HG03095 (cell line): ENCODE results near the gene FBXL12.
"Not testable (repeated sequence)": the region's sequence is repeated elsewhere in the genome, so short reads cannot be mapped to it uniquely, and the experiment has no call there.

Experiments
- ATAC-seq: cut with Tn5 transposase; IDR thresholded peaks from one replicate; pipeline ENCODE4 v1.9.1; 2021; ENCODE audit warnings: moderate library complexity; ENCODE audit not compliant: unreplicated experiment

The FBXL12 gene

GRCh38 chr19:9818734-9819595, at the start of gene FBXL12:
Gene FBXL12 (minus strand): TSS chr19:9819079. CDS start chr19:9818813, 266 bp downstream.
- peak; percentile 79 for ATAC-seq

GRCh38 chr19:9865732-9866501, 47.0 kb upstream of the FBXL12 start:
- ATAC-seq = no peak

- ATAC-seq = no peak
Observed at GRCh38 chr19:9863759-9864158, 44.9 kb upstream of the FBXL12 start.

- ATAC-seq = no peak
Observed at GRCh38 chr19:9862938-9863337, 44.1 kb upstream of the FBXL12 start.

- ATAC-seq = no peak
Observed at GRCh38 chr19:9861503-9861902, 42.6 kb upstream of the FBXL12 start.

- ATAC-seq = no peak
Observed at GRCh38 chr19:9860407-9860806, 41.5 kb upstream of the FBXL12 start.

GRCh38 chr19:9858766-9859165, 39.9 kb upstream of the FBXL12 start:
- ATAC-seq = no peak

GRCh38 chr19:9857920-9858746, 39.3 kb upstream of the FBXL12 start:
- no peak for ATAC-seq

- no peak for ATAC-seq
Observed at GRCh38 chr19:9857076-9857721, 38.3 kb upstream of the FBXL12 start.

- no peak for ATAC-seq
Observed at GRCh38 chr19:9856609-9857008, 37.7 kb upstream of the FBXL12 start.

GRCh38 chr19:9854282-9854846, 35.5 kb upstream of the FBXL12 start:
- ATAC-seq = no peak

- no peak for ATAC-seq
Observed at GRCh38 chr19:9850235-9850959, 31.5 kb upstream of the FBXL12 start.

GRCh38 chr19:9849791-9850190, 30.9 kb upstream of the FBXL12 start:
- ATAC-seq = no peak

- ATAC-seq = no peak
Observed at GRCh38 chr19:9848762-9849161, 29.9 kb upstream of the FBXL12 start.

- ATAC-seq = no peak
Observed at GRCh38 chr19:9848060-9848459, 29.2 kb upstream of the FBXL12 start.

- ATAC-seq = no peak
Observed at GRCh38 chr19:9847087-9847671, 28.3 kb upstream of the FBXL12 start.

- ATAC-seq = not testable (repeated sequence)
Observed at GRCh38 chr19:9843626-9844273, 24.9 kb upstream of the FBXL12 start.

- no peak for ATAC-seq
Observed at GRCh38 chr19:9842834-9843625, 24.2 kb upstream of the FBXL12 start.
